T-cell (primary cell): ENCODE data around the gene CYBC1. TPM values are rescaled to one million over a fixed set of nuclear protein-coding genes. Genes with fewer than 3 reads are reported as not detected.

Experiments used
- ATAC-seq, 4 experiments: fragments of 200-7000 bp in 3 of 4; fragments of 150-1000 bp in 1 of 4; cut with Tn5 transposase; replicated peaks in 1 of 4; 1 replicate in 3 of 4; 2 replicates in 1 of 4; pipeline ENCODE4 v1.10.0; 2021; ENCODE audit warnings: moderate library complexity in 3 of 4, mild to moderate bottlenecking in 2 of 4, moderate number of reproducible peaks in 1 of 4
- CTCF ChIA-PET, 2 donors: fragments of 300-600 bp; sonication (Branson Sonifier 250); formaldehyde crosslinking; loops; one replicate each; lab custom pipeline; 2022; ENCODE audit warnings: antibody characterized with exemption in 2 of 2; lab: Charles Lee
- POLR2A ChIA-PET, 2 donors: fragments of 300-600 bp; sonication (Branson Sonifier 250); formaldehyde crosslinking; loops; one replicate each; lab custom pipeline; 2022; ENCODE audit warnings: antibody characterized with exemption in 2 of 2; lab: Charles Lee
- DNase-seq, 35 experiments: peaks; one replicate each; pipeline versions ENCODE4 v3.0.0 to v3.0.0-alpha.2; 2013 to 2023
- H3K27ac ChIP-seq: one replicate; pipeline ENCODE4 v1.5.1; 2013; ENCODE audit warnings: low read length
- H3K27me3 ChIP-seq, 2 experiments: replicated peaks in 1 of 2; 1 replicate in 1 of 2; 2 replicates in 1 of 2; pipeline versions ENCODE4 v1.6.1 to v1.7.0; 2013; ENCODE audit warnings: low read length in 1 of 2, mixed read lengths in 1 of 2; ENCODE audit not compliant: control insufficient read depth in 2 of 2, insufficient read depth in 2 of 2; ENCODE audit errors: extremely low read depth in 1 of 2
- H3K36me3 ChIP-seq, 2 donors: 1 replicate in 1 of 2; 2 replicates in 1 of 2; pipeline versions ENCODE4 v1.6.1 to v1.7.0; 2013; ENCODE audit warnings: low read length in 1 of 2; ENCODE audit not compliant: control insufficient read depth in 2 of 2, insufficient read depth in 1 of 2; ENCODE audit errors: extremely low read depth in 1 of 2
- H3K4me1 ChIP-seq, 2 experiments: 1 replicate in 1 of 2; 2 replicates in 1 of 2; pipeline versions ENCODE4 v1.6.1 to v1.7.0; 2013; ENCODE audit warnings: low read length in 2 of 2, mixed read lengths in 1 of 2; ENCODE audit not compliant: insufficient read depth in 2 of 2, control insufficient read depth in 1 of 2; ENCODE audit errors: extremely low read depth in 1 of 2
- H3K4me3 ChIP-seq, 2 donors: 1 replicate in 1 of 2; 2 replicates in 1 of 2; pipeline versions ENCODE4 v1.5.1 to v1.7.0; 2013; ENCODE audit warnings: mild to moderate bottlenecking in 2 of 2, low read length in 1 of 2, moderate library complexity in 1 of 2; ENCODE audit not compliant: control insufficient read depth in 1 of 2; ENCODE audit errors: extremely low read depth in 1 of 2
- H3K9me3 ChIP-seq: 2 replicates; pipeline ENCODE4 v1.7.0; 2013
- H3K27ac Mint-ChIP-seq, 2 donors: one replicate each; pipeline ENCODE4 v1.8.0; 2020 to 2021; ENCODE audit warnings: mild to moderate bottlenecking in 2 of 2, mixed read lengths in 2 of 2
- H3K27me3 Mint-ChIP-seq, 2 donors: one replicate each; pipeline ENCODE4 v1.8.0; 2021 to 2022; ENCODE audit warnings: mixed read lengths in 2 of 2
- H3K36me3 Mint-ChIP-seq: one replicate; pipeline ENCODE4 v1.8.0; 2021; ENCODE audit warnings: mixed read lengths
- H3K4me1 Mint-ChIP-seq, 3 donors: one replicate each; pipeline ENCODE4 v1.8.0; 2020 to 2022; ENCODE audit warnings: mixed read lengths in 3 of 3, mild to moderate bottlenecking in 1 of 3
- H3K4me3 Mint-ChIP-seq, 3 donors: one replicate each; pipeline ENCODE4 v1.8.0; 2020 to 2022; ENCODE audit warnings: mild to moderate bottlenecking in 3 of 3, mixed read lengths in 3 of 3, moderate library complexity in 3 of 3
- H3K9me3 Mint-ChIP-seq, 3 donors: one replicate each; pipeline ENCODE4 v1.8.0; 2020 to 2022; ENCODE audit warnings: mixed read lengths in 3 of 3
- WGBS: methylation state at CpG from one replicate; pipeline ENCODE4 v1.1.5; 2013; ENCODE audit warnings: missing lambda C conversion rate; ENCODE audit not compliant: insufficient coverage; 5-methylcytosine and 5-hydroxymethylcytosine counted together
- total RNA-seq, 35 experiments: library from RNA in 6 of 35; stranded (reverse) in 6 of 35; fragments of 120-200 nt in 1 of 35; gene quantifications; one replicate each; pipeline versions ENCODE4 v1.2.1 to v1.2.4 and lab custom pipeline; 2013 to 2026

Gene CYBC1
- total RNA-seq, 5 donors from 2014 or later (not counting 1 experiment from before 2014, with no cell fraction given): 148 to 274 (median 262) TPM

GRCh38 chr17:82424863-82425159 is 25.7 kb downstream of the CYBC1 start:
- DNase-seq (no peak), ATAC-seq (no peak)
- ChIA-PET POLR2A (no interaction called here), CTCF (no interaction called here)
- 100% methylated on average over 2 of the region's 2 CpGs for WGBS
- Histone ChIP-seq H3K4me1 (peaks cover 0 to 22% of the 10 kb centered on the region in 2 experiments), H3K4me3 (no peak overlapping the region), H3K36me3 (peaks cover 0 to 10% of the 10 kb centered on the region in 2 donors), H3K27me3 (no peaks in the 10 kb centered on the region), H3K27ac (no peak overlapping the region), H3K9me3 (no peaks in the 10 kb centered on the region)
- no peaks in the 10 kb centered on the region for H3K9me3 Mint-ChIP-seq
- H3K36me3 Mint-ChIP-seq: peaks cover 31% of the 10 kb centered on the region
- peaks cover 15 to 34% (median 26%) of the 10 kb centered on the region in 3 donors for H3K4me1 Mint-ChIP-seq
- no peak overlapping the region for H3K4me3 Mint-ChIP-seq
- no peak overlapping the region for H3K27ac Mint-ChIP-seq
- H3K27me3 Mint-ChIP-seq: no peaks in the 10 kb centered on the region

- ATAC-seq: peak in 1 of 4 experiments; percentile 56
- no peak overlapping the region for H3K27ac ChIP-seq
- no peaks in the 10 kb centered on the region for H3K27me3 ChIP-seq
- Mint-ChIP-seq H3K36me3 (peaks cover 28% of the 10 kb centered on the region), H3K4me1 (peaks cover 16 to 34% (median 26%) of the 10 kb centered on the region in 3 donors), H3K9me3 (no peaks in the 10 kb centered on the region), H3K27ac (no peak overlapping the region), H3K27me3 (no peaks in the 10 kb centered on the region), H3K4me3 (no peak overlapping the region)
- 87% methylated on average over 21 of the region's 25 CpGs for WGBS
- ChIA-PET POLR2A (no interaction called here), CTCF (interaction anchor here in 1 of 2 donors (0.6 kb wide), 1 partner anchor 181 kb away, joined by 3 read pairs; no protein-coding TSS in a partner anchor)
- peaks cover 0 to 10% of the 10 kb centered on the region in 2 donors for H3K36me3 ChIP-seq
- H3K4me1 ChIP-seq: peaks cover 0 to 21% of the 10 kb centered on the region in 2 experiments
- DNase-seq: peak in 31 of 35 experiments; percentile 21 to 76 (median 49)
- no peaks in the 10 kb centered on the region for H3K9me3 ChIP-seq
- no peak overlapping the region for H3K4me3 ChIP-seq
Observed at GRCh38 chr17:82424001-82424862, 26.3 kb downstream of the CYBC1 start.

- no peaks in the 10 kb centered on the region for H3K27me3 Mint-ChIP-seq
- Histone ChIP-seq H3K27me3 (no peaks in the 10 kb centered on the region), H3K4me3 (peak overlapping the region in 1 of 2 donors; percentile 83), H3K27ac (peak overlapping the region; percentile 62), H3K36me3 (peaks cover 0 to 14% of the 10 kb centered on the region in 2 donors), H3K4me1 (peaks cover 7 to 38% of the 10 kb centered on the region in 2 experiments), H3K9me3 (no peaks in the 10 kb centered on the region)
- peaks cover 27% of the 10 kb centered on the region for H3K36me3 Mint-ChIP-seq
- ChIA-PET POLR2A (interaction anchor here (0.6 to 0.9 kb wide), 2 partner anchors 38 to 60 kb away, joined by 3 to 6 read pairs; partner anchors contain the start of gene TEX19 (in 1 of the 2)), CTCF (interaction anchor here in 1 of 2 donors (1.2 kb wide), 1 partner anchor 30 kb away, joined by 3 read pairs; no protein-coding TSS in a partner anchor)
- peak in 1 of 35 experiments; percentile 42 for DNase-seq
- H3K27ac Mint-ChIP-seq: peak overlapping the region; percentile 91 to 93
- no CpG with 5 or more reads among the region's 2 CpGs for WGBS
- ATAC-seq: no peak
- H3K4me3 Mint-ChIP-seq: peak overlapping the region; percentile 77 to 81 (median 80)
- H3K9me3 Mint-ChIP-seq: no peaks in the 10 kb centered on the region
- peaks cover 27 to 40% (median 34%) of the 10 kb centered on the region in 3 donors for H3K4me1 Mint-ChIP-seq
Observed at GRCh38 chr17:82419540-82419939, 31.0 kb downstream of the CYBC1 start.

- ChIA-PET POLR2A (interaction anchor here (0.6 to 1.1 kb wide), 3 partner anchors 40 to 526 kb away, joined by 3 to 4 read pairs (median 3); partner anchors contain the start of gene NARF (in 1 of the 2)), CTCF (interaction anchor here (0.6 to 1.2 kb wide), 3 partner anchors 30 to 546 kb away, joined by 3 to 4 read pairs (median 4); no protein-coding TSS in a partner anchor)
- Histone ChIP-seq H3K4me3 (peak within 1 kb of the TSS; percentile 65 to 83), H3K27ac (peak within 1 kb of the TSS; percentile 62), H3K27me3 (no peaks in the 10 kb centered on the region), H3K9me3 (no peaks in the 10 kb centered on the region), H3K4me1 (peaks cover 7 to 42% of the 10 kb centered on the region in 2 experiments), H3K36me3 (peaks cover 0 to 17% of the 10 kb centered on the region in 2 donors)
- peaks cover 30% of the 10 kb centered on the region for H3K36me3 Mint-ChIP-seq
- H3K4me1 Mint-ChIP-seq: peaks cover 30 to 37% (median 36%) of the 10 kb centered on the region in 3 donors
- peak within 1 kb of the TSS; percentile 91 to 93 for H3K27ac Mint-ChIP-seq
- ATAC-seq (peak; percentile 85 to 91 (median 87)), DNase-seq (peak; percentile 68 to 93 (median 80))
- no peaks in the 10 kb centered on the region for H3K9me3 Mint-ChIP-seq
- 1% methylated on average over 94 of the region's 108 CpGs for WGBS
- H3K27me3 Mint-ChIP-seq: no peaks in the 10 kb centered on the region
- peak within 1 kb of the TSS; percentile 77 to 81 (median 80) for H3K4me3 Mint-ChIP-seq
Observed at GRCh38 chr17:82418001-82418986, 32.3 kb downstream of the CYBC1 start, which contains the start of the genes HEXD and OGFOD3. Gene HEXD (plus strand): TSS chr17:82418347. CDS start chr17:82419800, 1,453 bp downstream. Gene OGFOD3 (minus strand): TSS chr17:82418586. CDS start chr17:82418485, 101 bp downstream.

GRCh38 chr17:82416771-82417170 is 33.8 kb downstream of the CYBC1 start:
- Mint-ChIP-seq H3K27me3 (no peaks in the 10 kb centered on the region), H3K4me1 (peaks cover 29 to 35% (median 30%) of the 10 kb centered on the region in 3 donors), H3K27ac (no peak overlapping the region), H3K4me3 (no peak overlapping the region), H3K36me3 (peaks cover 22% of the 10 kb centered on the region), H3K9me3 (no peaks in the 10 kb centered on the region)
- peaks cover 7 to 42% of the 10 kb centered on the region in 2 experiments for H3K4me1 ChIP-seq
- POLR2A ChIA-PET: no interaction called here
- no peaks in the 10 kb centered on the region for H3K27me3 ChIP-seq
- ATAC-seq: no peak
- H3K36me3 ChIP-seq: peaks cover 3 to 19% of the 10 kb centered on the region in 2 donors
- no peak for DNase-seq
- H3K4me3 ChIP-seq: no peak overlapping the region
- 80% methylated on average over 1 of the region's 6 CpGs for WGBS
- CTCF ChIA-PET: interaction anchor here in 1 of 2 donors (0.5 kb wide), 1 partner anchor 128 kb away, joined by 3 read pairs; no protein-coding TSS in a partner anchor
- H3K27ac ChIP-seq: no peak overlapping the region
- no peaks in the 10 kb centered on the region for H3K9me3 ChIP-seq
